GM19397 (cell line): ENCODE measurements around the gene CFAP53.
"Not testable (repeated sequence)": the region's sequence is repeated elsewhere in the genome, so short reads cannot be mapped to it uniquely, and the experiment has no call there.

ENCODE experiments used
- ATAC-seq: cut with Tn5 transposase; IDR thresholded peaks from one replicate; pipeline ENCODE4 v1.9.1; 2021; ENCODE audit warnings: mild to moderate bottlenecking, moderate library complexity; ENCODE audit not compliant: unreplicated experiment

Gene CFAP53

GRCh38 chr18:50273203-50274043, 7.1 kb upstream of the CFAP53 start:
- no peak for ATAC-seq

DNA sequence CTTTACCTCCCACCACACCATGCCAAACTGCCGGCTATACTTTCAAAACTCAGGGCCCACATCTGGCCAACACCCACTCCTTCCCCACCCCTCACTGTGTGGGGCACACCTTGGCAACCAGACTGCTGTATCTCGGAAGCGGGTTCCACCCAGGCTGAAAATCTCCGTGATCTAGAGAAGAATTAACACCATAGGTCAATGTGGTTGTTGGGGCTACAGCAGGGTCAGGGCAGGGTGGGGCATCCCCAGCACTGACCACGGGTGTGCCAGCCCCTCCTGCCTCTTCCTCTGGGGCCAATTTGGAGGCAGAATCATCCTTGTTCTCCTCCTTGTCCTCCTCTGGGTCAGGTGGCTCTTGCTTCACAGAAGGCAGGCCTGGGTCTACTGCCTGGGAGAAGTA, 6.3 kb upstream of the CFAP53 start:
- ATAC-seq, result no peak

- ATAC-seq, result peak; percentile 70
These were observed 1.9 kb upstream of the CFAP53 start for GRCh38 chr18:50268022-50268747.

GRCh38 chr18:50262977-50263376, 3.3 kb downstream of the CFAP53 start:
- ATAC-seq, result no peak

GRCh38 chr18:50250935-50251334, 15.4 kb downstream of the CFAP53 start:
- no peak for ATAC-seq

DNA sequence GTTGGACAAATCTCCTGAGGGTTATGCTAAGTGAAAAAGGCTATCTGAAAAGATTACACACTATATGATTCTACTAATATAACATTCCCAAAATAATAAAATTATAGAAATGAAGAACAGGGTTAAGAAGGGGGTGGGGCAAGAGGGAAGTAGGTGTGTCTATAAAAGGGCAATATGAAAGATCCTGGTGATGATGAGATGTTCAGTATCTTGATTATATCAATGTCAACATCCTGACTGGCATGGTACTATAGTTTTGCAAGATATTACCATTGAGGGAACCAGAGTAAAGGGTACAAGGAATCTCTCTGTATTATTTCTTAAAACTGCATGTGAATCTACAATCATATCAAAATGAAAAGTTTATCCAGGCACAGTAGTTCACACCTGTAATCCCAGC, 16.7 kb downstream of the CFAP53 start:
- no peak for ATAC-seq

DNA sequence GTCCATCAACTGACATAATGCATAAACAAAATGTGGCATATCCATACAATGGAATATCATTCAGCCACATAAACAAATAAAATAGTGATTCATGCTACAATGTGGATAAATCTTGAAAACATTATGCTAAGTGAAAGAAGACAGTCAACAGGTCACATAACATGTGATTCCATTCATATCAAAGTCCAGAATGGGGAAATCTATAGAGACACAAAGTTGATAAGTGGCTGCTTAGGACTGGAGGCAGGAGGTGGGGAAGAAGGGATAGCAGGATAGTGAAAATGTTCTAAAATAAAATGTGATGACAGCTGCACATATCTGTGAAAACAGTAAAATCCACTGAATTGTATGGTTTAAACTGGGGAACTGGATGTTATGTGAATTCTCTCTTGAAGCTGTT, 18.7 kb downstream of the CFAP53 start:
- ATAC-seq, result no peak

- not testable (repeated sequence) for ATAC-seq
These were observed 24.5 kb downstream of the CFAP53 start for GRCh38 chr18:50241768-50242167.

GRCh38 chr18:50240080-50240563, 26.2 kb downstream of the CFAP53 start:
- ATAC-seq, result no peak

- no peak for ATAC-seq
These were observed 33.9 kb downstream of the CFAP53 start for GRCh38 chr18:50232419-50232818.

GRCh38 chr18:50231621-50232020, 34.7 kb downstream of the CFAP53 start:
- no peak for ATAC-seq

- ATAC-seq, result not testable (repeated sequence)
These were observed 46.0 kb downstream of the CFAP53 start for GRCh38 chr18:50220249-50220648.

DNA sequence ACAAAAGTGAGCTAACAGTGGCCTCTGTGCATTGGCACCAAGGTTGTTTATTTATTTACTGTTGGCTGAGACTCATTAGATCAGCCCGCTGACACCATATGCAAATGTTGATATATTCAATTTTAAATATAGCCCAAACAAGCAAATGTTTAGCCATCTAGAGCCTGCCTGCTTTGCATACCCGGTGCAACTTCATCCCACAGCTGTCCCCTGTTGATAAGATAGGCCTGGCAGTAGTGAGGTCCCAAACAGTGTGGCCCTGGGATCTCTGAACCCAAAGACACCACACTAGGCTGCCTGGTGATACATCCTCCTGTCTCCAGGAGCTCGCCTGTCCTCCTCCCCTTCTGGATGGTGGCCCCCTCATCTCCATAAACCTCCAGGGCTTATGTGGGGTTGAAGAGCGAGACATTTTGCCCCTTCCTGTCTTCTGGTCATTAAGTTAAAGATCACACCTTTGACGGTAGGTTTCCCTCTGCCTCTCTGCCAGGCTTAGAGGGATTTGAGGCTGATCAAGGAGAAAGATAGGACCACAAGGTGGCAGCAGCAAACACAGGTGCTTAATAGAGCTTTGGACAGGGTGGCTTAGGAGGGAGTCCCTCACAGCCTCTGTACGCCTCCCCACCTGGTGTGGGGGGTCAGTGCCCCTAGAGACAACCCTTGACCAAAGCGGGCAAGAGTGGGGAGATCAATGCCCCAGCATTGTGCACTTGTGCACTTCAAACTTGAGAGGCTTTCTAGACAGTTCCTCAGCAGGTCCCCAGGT, 47.7 kb downstream of the CFAP53 start:
- ATAC-seq, result no peak

- no peak for ATAC-seq
These were observed 57.0 kb downstream of the CFAP53 start for GRCh38 chr18:50209311-50209710.

DNA sequence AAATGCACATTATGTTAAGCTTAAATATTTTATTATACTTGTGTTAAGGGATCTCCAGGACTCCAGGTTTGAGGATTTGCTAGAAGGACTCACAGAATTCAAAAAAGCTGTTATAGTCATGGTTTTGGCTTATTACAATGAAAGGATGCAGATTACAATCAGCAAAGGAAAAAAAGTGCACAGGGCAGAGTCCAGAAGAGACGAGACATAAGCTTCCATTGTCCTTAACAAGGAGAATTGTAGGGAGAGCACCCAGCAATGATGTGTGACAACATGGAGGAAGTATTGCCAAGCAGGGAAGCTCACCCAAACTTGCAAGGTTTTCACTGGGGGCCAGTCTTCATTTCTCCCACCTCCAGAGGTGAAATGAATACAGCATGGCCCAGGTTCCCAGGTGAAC, 58.6 kb downstream of the CFAP53 start:
- no peak for ATAC-seq

GRCh38 chr18:50203801-50204604, 62.3 kb downstream of the CFAP53 start:
- ATAC-seq, result no peak

DNA sequence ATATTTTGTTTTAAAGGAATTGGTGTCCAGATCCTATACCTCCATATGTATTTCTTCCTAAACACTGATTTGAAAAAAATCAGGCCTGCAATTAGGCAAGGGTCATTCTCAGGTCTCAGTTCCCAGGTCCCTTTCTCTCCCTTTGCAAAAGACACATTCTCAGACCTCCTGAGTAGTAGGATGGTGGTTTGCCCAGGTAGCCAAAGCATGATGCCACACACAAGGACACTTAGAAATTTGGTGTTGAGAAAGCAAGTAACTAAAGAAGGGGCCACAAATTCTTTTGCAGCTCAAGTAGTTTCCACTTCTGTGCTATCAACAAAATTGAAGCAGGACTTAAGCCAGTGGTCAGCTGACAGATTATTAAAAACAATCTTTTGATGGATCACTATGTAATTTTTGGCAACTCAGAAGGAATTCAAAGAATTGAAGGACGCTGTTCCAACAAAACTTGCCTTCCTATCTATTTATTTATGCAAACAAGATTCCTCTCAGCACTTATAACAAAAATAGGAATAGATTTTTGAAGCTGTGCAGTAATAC, 64.7 kb downstream of the CFAP53 start:
- no peak for ATAC-seq

DNA sequence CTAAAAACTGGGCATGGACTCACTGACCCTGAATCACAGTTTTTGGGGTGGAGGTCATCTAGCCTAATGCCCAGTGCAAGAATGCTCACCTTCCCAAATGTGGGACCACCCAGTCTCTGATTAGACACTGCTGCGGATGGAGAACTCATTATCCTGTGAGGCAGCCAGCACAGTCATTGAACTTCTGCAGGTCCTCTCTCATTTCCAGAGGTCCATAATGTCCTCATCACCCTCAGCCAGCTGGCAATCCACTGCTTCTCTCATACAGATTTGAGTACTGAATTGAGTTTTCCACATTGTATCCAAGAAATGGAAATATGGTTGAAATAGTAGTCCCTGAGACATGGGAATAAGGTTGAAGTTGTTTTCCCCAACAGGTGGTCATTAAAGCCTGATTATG, 66.4 kb downstream of the CFAP53 start:
- no peak for ATAC-seq

DNA sequence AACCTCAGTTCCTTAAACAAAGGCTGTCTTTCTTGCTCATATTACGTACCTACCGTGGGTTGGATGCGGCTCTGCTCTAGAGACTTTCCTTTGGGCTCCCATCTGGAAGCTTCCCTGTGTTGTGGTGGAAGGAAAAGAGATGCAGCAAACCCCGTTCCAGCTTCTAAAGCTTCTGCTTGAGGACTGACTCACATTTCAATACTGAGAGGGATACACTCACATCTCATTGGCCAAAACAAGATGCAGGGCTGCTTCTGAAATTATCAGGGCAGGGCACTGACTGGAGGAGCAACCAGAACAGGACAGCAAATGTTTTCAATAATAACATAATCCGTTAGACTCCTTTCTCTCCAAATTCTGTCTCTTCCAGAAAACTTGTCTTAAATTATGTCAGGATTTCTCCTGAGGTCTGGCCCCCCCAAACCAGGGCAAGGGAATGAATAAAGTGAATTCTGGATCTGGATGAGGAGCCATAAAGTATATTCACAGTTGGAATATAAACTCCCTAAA, 66.9 kb downstream of the CFAP53 start:
- no peak for ATAC-seq

DNA sequence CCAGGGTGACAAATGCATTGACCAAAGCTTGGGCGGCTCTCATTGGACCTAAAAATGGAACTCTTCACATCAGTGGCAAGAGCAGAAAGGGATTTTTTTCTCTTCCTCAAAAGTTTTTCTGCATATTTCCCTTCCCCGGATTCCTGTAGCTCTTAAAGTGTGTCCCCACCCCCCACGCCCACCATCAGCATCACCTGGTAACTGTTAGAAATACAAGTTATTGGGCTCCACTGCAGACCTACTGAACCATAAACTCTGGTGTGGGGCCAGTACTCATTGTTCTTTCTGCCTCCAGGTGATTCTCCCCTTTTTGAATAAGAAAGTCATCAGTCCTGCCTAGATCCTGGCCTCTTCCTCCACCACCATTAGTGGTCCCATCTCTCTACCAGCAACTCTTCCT, 70.0 kb downstream of the CFAP53 start:
- no peak for ATAC-seq
